Left cardiac atrium (tissue), 4 donors: Measurements from ENCODE around the gene WDR88. TPM values are rescaled to one million over a fixed set of nuclear protein-coding genes. Genes with fewer than 3 reads are reported as not detected.
"Not testable (repeated sequence)": the region's sequence is repeated elsewhere in the genome, so short reads cannot be mapped to it uniquely, and the experiment has no call there.

Experiments used
- ATAC-seq, 2 donors: fragments of 200-7000 bp; cut with Tn5 transposase; one replicate each; pipeline ENCODE4 v1.9.1; 2020; ENCODE audit warnings: mild to moderate bottlenecking in 2 of 2, moderate library complexity in 2 of 2
- DNase-seq: peaks from one replicate; pipeline ENCODE4 v3.0.0-alpha.2; 2020
- intact Hi-C, 2 donors: fragments of 100-400 bp; cut with DNase I; formaldehyde crosslinking; loops; one replicate each; pipeline versions ENCODE4 v1.14.1 to v1.15.1; 2022 to 2023
- total RNA-seq, 2 donors: library from RNA; stranded (reverse); fragmentation: NEBNext Ultra II Directional; extraction: Animal tissue kit (Norgen Biotek cat#: 25700); gene quantifications; one replicate each; pipeline ENCODE4 v1.2.1, GENCODE V29; 2021
- donor health status: DM: no; HTN: yes; CAD: no.
- donor health status: DM: no; HTN: yes; CAD: no; lungs with severe emphysema.
- donor health status: DM: yes; HTN: yes; CAD: no.
- donor health status: Dilated cardiomyopathy.

Gene WDR88
- total RNA-seq, 2 donors from 2014 or later: not detected

DNA sequence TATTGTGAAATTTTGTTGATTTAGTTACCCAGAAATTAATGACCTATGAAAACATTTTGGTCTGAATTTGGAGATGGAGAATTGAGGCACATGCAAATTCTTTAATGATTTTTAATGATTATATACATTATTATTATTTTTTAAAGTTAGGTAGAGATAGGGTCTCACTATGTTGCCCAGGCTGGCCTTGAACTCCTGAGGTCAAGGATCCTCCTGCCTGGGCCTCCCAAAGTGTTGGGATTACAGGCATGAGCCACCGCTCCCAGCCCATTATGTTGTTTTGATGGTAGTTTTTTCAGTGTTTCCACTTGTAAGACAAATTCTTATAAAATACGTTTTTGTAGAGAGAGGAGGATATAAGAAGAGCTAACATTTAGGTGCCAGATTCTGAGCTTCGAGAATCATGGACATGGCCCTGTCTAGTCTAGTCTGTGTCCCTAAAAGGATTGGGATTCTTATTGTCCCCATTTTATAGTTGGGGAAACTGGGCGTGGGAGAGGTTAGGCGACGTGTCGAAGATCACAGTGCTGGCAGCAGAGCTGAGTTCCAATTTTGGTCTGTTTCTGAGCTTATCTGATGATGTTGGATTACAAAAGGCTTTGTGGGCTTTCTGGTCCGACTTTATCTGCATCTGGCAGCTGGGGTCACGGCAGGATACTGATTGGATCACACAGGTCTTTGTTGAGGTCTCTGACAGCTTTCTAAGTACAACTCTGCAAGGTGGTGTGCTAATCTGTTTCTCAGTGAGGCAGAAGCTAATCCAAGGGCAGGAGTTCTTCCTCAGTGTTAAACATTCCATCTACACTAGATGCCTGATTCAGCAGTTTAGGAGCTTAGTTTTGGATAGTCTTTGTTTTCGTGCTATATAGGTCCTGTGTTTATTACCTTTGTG, 7.5 kb upstream of the WDR88 start:
- no peak for DNase-seq
- intact Hi-C loops: loop anchor here in 1 of 2 donors (5.0 kb wide), 1 partner anchor 58 kb away; no protein-coding TSS in a partner anchor
- ATAC-seq: no peak

DNA sequence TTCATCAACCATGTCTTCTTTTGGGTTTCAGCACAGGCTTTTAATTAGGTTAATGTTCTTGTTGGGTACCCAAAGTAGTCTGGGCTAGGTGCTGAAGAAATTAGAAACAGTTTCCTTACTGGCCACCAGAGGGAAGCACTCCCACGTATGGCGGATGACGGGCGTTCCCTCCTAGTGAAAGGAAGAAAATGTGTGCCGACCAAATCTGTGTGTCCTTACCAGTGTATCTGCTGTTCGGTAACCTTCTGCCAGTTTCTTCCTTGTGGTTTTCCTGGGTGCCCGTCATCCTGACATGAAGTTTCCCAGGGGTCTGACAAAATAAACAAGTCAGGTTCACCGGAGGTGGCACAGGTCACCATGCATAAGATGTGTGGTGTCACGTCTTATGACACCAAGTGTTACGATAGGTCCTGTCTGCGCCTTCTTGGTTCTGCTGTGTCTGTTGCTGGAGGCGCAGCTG, 6.0 kb upstream of the WDR88 start:
- intact Hi-C loops: loop anchor here in 1 of 2 donors (5.0 kb wide), 1 partner anchor 56 kb away; no protein-coding TSS in a partner anchor
- DNase-seq (peak; percentile 46), ATAC-seq (peak; percentile 77 to 88)

DNA sequence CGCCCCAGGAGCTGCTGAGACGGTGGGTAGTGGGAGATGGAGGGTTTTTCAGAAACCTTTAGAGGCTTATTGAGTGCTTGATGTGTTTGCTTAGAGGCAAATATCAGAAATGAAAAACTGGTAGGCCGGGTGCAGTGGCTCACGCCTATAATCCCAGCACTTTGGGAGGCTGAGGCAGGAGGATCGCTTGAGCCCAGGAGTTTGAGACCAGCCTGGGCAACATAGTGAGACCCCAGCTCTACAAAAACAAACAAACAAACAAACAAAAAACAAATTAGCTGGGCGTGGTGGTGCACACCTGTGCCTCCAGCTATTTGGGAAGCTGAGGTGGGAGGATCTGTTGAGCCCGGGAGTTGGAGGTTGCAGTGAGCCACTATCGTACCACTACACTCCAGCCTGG, 5.2 kb upstream of the WDR88 start:
- not testable (repeated sequence) for DNase-seq, ATAC-seq
- intact Hi-C loops: loop anchor here in 1 of 2 donors (5.0 kb wide), 1 partner anchor 56 kb away; no protein-coding TSS in a partner anchor

DNA sequence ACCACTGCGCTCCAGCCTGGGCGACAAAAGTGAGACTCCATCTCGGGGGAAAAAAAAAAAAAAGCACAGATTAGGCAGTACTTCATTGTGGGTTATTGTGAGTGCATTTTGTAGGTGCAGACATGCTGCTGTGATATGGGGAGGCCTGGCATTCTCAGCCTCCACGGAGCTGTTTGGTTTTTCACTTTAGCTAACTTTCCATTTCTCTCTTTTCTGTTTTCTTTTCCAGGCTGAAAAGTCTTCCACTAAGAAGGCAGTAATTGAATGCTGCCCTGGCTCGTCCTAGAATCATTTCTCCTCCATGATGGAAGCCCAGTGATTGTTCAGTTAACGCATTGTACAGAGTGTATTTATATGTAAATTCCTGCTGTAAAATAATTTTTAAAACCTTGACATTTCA, 2.0 kb upstream of the WDR88 start:
- intact Hi-C loops: loop anchor here in 1 of 2 donors (5.0 kb wide), 1 partner anchor 52 kb away; no protein-coding TSS in a partner anchor
- no peak for DNase-seq
- ATAC-seq: no peak

DNA sequence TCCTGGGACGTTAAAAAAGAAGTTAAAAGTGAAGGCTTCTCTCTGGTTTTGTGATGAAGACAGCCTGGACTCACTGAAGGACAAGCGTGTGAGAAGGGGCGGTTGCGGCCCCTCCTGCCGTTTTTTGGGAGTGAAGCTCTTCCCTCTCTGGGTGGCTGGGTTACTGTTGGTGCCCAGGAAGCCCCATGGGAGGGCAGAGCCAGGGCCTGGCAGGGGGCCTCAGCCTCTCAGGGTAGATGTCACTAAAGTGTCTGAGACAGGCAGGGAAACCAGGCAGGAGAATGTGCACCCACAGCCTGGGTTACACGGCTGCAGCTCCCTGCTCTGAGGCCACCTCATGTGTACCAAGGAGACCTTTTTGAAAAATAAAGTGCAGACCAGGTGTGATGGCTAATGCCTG, 1.5 kb upstream of the WDR88 start:
- DNase-seq (no peak), ATAC-seq (no peak)
- intact Hi-C loops: no loop called here

DNA sequence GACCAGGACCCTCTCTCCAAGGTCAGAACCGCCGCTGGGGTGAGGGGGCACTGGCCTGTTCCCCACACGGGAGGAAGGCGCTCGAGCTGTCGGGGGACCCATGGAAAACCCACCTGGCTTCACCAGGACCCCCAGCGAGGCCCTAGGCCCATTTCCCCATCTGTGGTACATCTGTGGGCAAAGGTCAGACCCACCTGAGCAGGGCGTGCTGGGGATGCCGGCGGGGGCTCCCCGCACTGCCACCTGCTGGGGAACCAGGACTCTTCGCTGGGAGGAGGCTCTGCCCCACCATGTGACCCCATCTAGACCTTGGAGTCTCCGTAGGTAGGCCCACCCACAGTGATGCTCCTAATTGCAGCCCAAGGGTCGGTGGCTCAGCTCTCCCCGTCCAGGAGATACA, 511 bp downstream of the WDR88 start:
- ATAC-seq (peak in 1 of 2 donors; percentile 31), DNase-seq (no peak)
- intact Hi-C loops: no loop called here

DNA sequence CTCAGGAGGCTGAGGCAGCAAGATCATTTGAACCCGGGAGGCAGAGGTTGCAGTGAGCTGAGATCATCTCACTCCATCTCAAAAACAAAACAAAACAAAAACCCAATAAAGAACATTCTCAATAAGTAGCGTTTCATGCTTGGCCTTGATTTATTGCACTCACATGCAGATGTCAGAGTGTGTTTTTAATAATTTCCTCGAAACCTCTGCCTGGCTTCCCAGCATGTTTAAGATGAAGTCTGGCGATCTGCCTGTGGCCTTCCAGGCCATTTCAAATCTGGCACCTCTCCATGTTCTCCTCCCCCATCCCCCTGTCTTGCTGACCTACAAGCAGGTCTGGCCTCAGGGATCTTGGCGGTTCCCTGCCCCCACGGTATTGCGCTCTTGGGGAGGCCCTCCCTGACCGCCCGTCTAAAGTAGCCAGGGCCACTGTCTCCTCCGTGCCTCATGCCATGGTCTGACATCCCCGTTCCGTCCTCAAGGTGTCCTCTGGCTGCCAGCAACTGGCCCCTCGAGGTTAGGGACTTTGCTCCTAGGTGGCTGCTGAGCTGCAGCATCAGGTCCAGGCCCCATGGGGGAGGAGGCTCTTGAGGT, 1.6 kb downstream of the WDR88 start:
- DNase-seq (no peak), ATAC-seq (no peak)
- intact Hi-C loops: no loop called here

DNA sequence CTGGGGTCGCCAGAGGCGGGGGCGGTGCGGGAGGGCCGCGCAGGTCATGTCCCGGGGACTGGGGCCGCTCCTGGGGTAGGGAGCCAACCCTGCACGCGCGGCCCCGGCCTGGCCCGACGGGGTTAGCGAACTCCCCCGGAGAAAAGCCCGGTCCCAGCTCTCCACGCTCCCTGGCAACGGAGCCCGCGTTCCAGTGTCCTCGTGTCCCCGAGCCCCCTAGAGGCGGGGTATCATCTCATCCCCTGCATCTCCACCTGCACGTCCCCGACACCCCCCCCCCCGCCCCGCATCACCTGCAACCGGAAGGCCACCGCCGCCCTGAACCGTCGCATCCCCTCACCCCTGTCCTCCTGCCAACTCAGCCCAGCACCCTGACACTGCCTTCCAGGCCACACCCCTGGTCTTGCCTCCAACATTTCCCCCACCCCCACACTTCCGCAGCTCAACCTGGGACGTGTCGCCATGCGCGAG, 2.7 kb downstream of the WDR88 start:
- intact Hi-C loops: no loop called here
- ATAC-seq: no peak
- no peak for DNase-seq

DNA sequence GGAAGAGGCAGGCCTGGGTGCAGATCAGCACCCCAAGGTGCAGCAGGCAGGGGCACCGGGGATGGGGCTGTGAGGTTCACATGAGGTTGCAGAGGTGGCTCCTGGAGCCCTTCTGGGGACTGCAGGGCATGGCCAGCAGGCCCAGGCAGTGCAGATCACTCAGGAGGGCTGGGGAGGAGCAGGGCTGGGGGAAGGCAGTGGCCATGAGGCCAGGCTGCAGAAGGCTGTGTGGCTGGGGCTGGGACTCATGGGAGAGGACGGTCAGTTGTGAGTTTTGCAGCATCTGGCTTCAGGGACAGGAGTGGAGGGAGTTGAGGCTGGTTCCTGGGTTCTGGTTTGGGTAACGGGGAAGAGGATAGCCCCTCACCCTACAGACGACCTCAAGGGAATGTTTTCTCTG, 7.3 kb downstream of the WDR88 start:
- no peak for ATAC-seq
- intact Hi-C loops: no loop called here
- no peak for DNase-seq

DNA sequence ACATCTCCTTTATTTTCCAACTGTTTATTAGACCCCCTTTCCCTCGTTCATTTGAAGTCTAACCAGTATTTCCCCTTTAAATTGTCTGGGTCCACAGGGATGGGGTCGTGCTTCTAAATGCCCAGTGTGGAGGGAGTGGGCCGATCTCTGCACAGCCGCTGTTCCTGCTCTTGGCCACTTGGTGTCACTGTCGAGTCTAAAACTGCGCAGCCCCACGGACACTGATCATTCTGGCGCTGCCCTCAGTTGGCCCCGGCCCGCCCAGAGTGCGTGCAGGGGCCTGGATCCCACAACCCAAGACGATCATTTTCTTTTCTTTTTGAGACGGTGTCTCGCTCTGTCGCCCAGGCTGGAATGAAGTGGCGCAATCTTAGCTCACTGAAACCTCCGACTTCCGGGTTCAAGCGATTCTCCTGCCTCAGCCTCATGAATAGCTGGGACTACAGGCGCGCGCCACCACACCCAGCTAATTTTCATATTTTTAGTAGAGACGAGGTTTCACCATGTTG, 12.0 kb downstream of the WDR88 start:
- DNase-seq (peak; percentile 60), ATAC-seq (peak; percentile 95 to 98)
- intact Hi-C loops: loop anchor here (2.0 to 10.0 kb wide), 3 partner anchors 38 to 261 kb away; no protein-coding TSS in a partner anchor

DNA sequence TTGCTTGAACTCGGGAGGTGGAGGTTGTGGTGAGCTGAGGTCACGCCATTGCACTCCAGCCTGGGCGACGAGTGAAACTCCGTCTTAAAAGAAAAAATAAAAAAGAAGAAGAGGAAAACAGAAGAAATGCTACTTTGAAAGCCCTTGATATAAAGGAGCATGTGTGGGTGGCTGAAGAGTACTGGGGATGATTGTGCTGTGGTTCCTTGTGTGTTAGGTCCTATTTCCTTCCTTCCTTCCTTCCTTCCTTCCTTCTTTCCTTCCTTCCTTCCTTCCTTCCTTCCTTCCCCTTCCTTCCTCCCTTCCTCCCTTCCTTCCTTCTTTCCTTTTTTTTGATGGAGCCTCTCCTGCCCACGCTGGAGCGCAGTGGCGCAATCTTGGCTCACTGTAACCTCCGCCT, 14.3 kb downstream of the WDR88 start:
- intact Hi-C loops: loop anchor here (10.0 kb wide), 1 partner anchor 259 kb away; no protein-coding TSS in a partner anchor
- ATAC-seq (no peak), DNase-seq (no peak)

DNA sequence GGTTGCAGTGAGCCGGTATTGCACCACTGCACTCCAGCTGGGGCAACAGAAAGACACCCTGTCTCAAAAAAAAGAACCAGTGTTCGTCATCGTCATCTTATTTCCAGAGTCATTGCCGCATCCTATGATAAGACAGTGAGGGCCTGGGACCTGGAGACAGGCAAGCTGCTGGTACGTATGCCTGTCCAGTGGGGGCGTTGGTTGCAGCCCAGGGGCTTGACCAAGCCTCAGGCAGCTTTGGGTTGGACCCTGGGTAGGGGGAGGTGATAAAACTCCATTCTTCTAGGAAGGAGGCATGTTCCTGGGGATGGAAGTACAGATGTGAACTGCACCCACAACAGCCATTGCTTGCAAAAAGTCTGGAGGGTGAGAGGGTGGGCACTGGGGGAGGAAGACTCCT, 15.6 kb downstream of the WDR88 start:
- ATAC-seq (no peak), DNase-seq (no peak)
- intact Hi-C loops: loop anchor here (10.0 kb wide), 1 partner anchor 257 kb away; no protein-coding TSS in a partner anchor

DNA sequence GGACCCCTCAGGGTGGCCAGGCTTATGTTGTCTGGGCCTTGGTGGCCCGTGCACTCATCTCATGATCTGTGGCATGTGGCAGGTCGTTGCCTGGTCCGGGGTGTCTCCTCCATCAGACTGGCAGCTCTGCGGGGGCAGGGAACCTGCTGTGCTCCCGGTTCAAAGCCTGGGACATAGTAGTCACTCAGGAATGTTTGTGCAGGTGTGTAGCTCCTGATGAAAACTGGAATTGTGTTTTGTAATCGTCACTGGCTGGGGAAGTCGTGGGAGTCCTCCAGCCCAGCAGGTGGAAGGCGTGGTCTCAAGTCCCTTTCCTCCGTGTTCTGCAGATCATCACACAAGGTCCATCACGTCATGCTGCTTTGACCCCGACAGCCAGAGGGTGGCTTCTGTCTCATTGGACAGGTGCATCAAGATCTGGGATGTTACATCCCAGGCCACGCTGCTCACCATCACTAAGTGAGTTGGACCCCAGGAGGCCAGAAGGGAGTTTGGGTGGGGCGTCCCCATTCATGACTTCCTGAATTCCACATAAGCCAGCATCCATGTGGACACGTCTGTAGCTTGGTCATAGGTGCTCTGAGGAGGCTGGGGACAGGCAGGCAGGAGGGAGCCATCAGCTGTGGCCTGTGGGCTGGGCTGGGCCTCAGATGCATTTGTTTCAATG, 19.1 kb downstream of the WDR88 start:
- ATAC-seq (no peak), DNase-seq (no peak)
- intact Hi-C loops: no loop called here

DNA sequence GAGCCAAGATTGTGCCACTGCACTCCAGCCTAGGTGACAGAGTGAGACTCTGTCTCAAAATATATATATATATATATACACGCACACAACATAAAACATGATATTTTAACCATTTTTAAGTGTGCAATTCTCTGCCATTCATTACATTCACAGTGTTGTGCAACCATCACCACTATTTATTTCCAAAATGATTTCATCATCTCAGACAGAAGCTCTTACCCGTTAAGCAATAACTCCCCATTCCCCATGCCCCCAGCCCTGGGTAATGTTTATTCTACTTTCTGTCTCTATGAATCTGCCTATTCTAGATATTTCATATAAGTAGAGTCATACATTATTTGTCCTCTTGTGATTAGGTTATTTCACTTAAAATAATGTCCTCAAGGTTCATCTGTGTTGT, 20.3 kb downstream of the WDR88 start:
- intact Hi-C loops: no loop called here
- ATAC-seq: no peak
- no peak for DNase-seq

DNA sequence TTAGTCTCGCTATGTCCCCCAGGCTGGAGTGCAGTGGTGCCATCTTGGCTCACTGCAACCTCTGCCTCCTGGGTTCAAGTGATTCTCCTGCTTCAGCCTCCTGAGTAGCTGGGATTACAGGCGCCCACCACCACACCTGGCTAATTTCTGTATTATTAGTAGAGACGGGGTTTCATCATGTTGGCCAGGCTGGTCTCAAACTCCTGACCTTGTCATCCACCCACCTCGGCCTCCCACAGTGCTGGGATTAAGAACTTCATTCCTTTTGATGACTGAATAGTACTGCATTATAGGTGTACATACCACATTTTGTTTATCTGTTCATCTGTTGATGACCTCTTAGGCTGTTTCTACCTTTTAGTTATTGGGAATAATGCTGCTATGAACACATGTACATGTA, 20.7 kb downstream of the WDR88 start:
- DNase-seq, intact Hi-C loops, ATAC-seq: not testable (repeated sequence)

DNA sequence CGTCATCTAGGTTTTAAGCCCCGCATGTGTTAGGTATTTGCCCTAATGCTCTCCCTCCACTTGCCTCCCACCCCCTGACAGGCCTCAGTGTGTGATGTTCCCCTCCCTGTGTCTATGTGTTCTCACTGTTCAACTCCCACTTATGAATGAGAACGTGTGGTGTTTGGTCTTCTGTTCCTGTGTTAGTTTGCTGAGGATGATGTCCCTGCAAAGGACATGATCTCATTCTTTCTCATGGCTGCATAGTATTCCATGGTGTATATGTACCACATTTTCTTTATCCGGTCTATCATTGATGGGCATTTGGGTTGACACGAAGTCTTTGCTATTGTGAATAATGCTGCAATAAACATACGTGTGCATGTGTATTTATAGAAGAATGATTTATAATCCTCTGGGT, 22.4 kb downstream of the WDR88 start:
- DNase-seq, intact Hi-C loops, ATAC-seq: not testable (repeated sequence)

DNA sequence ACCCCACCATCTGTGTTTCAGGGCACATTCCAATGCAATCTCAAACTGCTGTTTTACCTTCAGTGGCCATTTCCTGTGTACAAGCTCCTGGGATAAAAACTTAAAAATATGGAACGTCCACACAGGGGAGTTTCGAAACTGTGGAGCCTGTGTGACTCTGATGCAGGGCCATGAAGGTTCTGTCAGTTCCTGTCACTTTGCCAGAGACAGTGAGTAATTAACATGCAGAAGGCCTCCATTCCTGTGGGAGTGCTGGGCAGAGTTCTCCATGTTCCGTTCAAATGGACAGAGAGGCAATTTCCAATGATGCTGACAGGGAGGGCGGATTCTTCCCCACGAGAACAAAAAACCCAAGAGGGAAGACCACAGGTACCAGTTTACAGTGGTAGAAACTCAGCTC, 24.4 kb downstream of the WDR88 start:
- intact Hi-C loops: no loop called here
- ATAC-seq (no peak), DNase-seq (no peak)

DNA sequence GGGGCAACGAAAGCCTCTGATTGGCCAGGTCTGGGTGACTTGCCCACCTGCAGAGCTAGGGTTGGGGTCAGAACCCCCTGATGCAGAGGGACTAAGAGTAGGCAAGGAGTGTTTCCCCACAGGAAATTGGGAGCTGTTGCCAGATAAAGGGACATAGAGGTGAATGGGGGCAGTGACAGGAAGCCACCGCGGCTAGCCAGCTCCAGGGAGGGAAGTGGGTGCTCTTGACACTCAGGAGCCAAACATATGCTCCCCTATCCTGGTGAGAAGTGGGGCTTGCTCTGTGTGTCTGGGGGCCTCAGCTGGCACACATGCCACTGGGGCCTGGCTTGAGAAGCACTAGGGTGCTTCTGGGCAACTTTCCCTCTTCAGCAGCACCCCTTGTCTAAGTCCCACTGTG, 26.0 kb downstream of the WDR88 start:
- intact Hi-C loops: no loop called here
- DNase-seq (no peak), ATAC-seq (no peak)

DNA sequence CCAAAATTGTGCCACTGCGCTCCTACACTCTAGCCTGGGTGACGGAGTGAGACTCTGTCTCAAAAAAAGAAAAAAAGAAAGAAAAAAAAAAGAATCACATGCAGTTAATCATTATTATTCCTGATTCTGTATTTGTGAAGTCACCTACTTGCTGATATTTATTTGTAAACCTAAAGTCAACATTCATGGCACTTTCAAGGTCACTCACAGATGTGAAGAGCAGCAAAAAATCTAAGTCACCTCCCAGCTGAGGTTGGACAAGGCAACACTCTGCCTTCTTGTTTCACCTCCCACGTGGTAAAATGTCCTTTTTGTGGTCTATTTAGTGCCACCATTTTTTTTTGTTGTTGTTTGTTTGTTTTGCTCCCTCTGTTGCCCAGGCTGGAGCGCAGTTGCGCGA, 26.5 kb downstream of the WDR88 start:
- ATAC-seq: no peak
- intact Hi-C loops: no loop called here
- DNase-seq: no peak
